ENCODE results near the gene SUSD3.

The SUSD3 gene

DNA sequence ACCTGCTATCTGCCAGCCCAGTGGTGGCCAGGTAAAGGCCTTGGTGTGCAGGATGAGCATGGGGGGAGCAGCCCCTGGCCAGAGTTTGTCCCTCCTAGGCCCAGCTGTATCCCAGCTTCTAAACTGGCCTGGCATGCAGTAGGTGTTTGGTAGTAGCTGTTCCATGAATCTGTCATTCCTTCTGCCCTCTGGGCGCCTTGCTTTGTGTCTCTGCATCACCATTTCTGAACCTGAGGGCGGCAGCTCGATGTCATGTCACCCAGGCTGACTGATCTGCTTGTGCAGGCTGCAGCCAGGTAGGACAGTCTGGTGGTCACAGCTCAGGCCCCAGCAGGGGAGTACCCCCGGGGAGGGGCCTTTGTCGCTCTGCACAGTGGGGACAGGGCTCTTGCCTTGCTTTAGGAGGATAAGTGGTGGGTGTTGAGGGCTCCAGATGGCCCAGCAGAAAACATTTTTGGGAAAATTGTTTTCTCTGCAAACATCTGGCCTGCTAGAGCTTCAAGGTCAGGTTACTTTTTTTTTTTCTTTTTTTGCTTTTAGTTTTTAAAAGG, 4.6 kb upstream of the SUSD3 start:
- DNase-seq: no peak

DNA sequence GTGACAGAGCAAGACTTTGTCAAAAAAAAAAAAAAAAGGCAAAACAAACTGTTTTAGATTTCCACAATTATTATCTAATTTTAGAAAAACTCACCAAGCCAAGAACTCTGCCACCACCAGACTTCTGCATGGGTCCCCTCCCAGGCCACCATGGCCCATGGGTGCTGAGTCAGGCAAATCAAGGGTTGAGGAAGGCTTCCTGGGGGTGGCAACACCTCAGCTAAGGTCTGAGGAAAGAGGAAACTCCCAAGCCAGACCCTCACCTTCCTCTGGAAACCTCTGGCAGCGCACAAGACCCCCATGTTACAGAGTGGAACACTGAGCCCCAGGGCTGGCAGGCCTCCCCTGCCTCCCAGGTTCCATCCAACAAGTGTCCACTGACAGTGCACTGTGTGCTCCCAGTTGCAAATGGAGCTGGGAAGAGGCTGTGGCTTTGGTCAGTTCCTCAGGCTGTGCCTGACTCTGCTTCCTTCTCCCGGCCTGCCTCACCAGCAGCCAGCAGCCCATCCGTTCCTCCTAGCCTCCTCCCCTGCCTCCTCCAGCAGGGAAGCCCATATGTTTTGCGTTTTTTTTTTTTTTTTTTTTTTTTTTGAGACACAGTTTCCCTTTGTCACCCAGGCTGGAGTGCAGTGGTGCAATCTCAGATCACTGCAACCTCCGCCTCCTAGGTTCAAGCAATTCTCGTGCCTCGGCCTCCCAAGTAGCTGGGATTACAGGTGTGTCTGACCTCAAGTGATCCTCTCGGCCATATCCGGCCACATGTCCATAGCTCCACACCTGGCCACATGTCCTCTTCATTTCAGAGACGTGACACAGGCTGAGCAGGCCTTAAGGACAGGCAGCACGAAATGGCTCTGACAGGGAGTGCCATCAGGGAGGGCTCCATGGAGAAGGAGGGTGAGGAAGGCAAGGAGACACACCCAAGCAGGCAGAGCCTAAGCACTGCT, 3.5 kb upstream of the SUSD3 start:
- DNase-seq: no peak

GRCh38 chr9:93057042-93057702, 1.3 kb upstream of the SUSD3 start:
- no peak for DNase-seq

DNA sequence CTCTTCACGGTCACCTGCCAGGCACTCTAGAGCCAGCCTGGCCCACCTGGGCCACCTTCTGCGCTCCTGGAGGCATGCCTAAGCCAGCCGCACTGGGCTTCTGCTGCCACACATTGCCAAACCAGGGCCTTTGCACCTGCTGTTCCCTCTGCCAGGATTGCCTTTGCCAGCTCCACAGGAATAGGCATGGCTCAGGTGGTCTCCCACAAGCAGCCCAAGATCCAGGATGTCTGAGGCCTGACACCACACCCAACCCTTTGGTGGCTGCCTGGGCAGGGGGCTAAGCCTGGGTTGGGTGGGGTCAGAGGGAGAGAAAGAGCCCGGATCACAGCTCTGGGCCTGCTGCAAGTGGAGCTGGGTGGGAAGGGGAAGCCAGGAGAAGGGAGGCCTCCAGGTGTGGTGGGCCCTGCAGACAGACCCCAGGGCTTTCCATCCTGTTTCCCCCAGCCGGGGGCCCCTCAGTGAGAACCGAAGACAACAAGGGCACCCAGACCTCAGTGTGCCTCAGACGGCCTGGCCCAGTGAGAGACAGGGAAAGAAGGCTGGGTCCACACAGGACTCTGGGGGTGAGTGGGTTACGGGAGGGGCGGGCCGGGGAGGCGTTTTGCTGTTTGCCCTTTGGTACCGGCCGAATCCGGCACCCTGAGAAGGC, 672 bp upstream of the SUSD3 start:
- no peak for DNase-seq

- DNase-seq: peak in 4 of 6 experiments; percentile 34 to 57 (median 47)
Measured at GRCh38 chr9:93059011-93059714, 662 bp downstream of the SUSD3 start.

GRCh38 chr9:93059715-93060578, 1.4 kb downstream of the SUSD3 start:
- DNase-seq: peak in 1 of 6 experiments; percentile 50

DNA sequence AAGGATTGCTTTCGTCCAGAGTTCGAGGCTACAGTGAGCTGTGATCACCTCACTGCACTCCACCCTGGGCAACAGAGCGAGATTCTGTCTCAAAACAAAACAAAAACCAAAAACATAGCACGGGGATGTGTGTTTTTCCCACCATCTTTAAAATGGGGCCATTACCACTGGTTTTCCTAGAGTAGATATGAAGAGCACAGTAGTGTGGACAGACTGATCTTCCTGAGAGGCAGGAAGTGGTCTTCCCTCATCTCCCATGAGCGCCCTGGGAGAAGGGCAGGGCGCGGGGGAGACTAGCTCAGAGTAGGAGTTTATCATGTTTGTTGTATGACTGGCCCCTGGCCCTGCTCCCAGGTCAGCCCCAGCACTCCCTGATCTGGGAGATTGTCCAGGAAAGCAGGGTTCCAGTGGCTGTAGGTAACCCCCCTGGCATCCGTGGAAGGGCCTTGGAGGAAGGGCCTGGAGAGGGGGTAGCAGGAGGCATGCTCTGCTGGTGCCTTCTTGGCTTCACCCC, 2.3 kb downstream of the SUSD3 start:
- DNase-seq: peak in 1 of 6 experiments; percentile 32

GRCh38 chr9:93061260-93061751, 2.8 kb downstream of the SUSD3 start:
- no peak for DNase-seq

DNA sequence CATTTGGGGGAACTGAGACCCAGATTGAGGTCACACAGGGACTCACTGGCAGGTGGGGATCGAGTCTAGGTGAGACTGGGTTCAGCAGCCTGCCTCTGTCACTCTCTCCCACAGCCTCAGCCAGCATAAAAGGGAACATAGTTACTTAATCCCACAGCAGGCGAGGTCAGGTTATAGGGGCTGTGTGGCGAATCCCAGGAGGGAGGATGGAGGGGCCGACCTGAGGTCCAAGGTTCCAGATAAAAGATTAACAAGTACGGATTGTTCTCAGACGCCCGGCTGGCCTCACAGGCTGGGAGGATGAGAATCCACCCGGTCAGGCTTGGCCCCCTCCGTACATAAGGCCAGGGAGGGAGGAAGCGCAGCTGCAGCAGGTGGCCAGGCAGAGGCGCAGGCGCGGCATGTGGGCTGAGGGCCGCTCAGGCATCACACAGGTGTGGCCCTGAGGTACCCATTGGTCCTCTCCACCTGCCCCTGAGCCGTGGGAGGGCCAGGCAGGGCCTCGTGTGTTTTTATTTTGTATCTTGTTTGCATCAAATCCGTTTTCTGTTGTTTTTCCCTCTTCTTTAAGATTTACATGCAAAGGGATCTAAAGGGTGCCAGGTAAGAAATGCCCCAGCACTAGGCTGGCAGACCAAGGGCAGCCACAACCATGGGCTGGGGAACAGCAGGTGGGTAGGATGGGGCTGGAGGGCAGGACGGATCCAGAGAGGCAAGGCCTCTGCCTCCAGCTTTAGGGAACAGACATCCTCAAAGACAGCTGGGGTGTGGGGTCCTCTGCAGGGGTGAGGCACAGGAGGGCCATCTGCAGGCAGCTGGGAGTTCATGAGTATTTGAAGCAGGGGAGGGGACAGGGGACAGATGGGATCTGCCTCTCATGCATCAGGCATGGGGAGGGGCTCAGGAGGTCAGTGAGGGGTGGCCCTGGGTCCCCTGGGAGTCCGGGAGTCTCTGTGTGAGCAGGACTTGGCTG, 3.6 kb downstream of the SUSD3 start:
- peak in 2 of 6 experiments; percentile 24 to 51 for DNase-seq

GRCh38 chr9:93064392-93065134, 6.1 kb downstream of the SUSD3 start:
- DNase-seq: peak; percentile 65 to 93 (median 85)

DNA sequence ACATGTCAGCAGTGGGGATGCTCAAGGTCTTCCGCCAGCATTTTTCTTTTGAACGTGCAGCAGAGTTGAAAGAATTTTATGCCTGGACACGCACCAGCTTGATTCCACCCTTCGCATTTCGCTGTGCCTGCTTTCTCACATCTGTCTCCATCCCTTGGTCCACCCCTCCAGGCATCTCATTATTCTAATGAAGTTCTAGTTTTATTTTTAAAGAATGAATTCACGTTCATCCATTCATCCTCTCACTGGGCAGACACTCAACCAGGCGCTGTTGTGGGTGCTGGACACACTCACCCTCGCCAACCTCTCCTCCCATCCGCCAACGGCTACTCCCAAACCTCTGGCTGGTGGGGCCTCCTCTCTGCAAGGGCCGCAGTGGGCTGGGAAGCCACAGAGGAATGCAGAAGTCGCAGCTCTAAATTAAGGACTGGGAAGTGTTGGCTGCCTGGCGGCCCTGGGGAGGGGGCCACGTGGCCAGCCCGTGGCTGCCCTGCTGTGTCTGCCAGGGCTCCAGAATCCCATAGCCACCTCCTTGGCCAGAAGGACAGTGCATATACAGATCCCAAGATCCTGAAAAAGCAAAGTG, 6.7 kb downstream of the SUSD3 start:
- DNase-seq: no peak

DNA sequence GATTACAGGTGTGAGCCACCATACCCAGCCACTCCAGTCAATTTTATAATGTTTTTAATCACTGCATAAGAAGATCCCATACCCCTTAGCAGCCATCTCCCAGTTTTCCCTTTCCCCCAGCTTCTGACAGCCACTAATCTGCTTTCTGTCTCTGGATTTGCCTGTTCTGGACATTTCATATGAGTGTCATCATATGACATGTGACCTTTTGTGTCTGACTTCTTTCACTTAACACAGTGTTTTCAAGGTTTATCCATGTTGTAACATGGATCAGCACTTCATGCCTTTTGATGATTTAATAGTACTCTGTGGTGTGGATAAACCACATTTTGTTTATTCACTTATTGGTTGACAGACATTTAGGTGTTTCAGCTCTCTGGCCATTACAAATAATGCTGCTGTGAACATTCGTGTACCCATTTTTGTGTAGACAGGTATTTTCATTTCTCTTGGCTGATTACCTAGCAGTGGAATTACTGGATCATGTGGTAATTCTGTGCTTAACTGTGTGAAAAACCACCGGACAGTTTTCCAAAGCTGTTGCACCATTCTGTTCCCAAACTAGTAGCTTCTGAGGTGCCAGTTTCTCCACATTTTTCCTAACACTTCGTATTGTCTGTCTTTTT, 8.6 kb downstream of the SUSD3 start:
- DNase-seq: no peak

- no peak for DNase-seq
Measured at GRCh38 chr9:93068956-93069355, 10.5 kb downstream of the SUSD3 start.

- DNase-seq: no peak
Measured at GRCh38 chr9:93071464-93071863, 13.0 kb downstream of the SUSD3 start.

GRCh38 chr9:93072383-93072795, 13.9 kb downstream of the SUSD3 start:
- peak in 1 of 6 experiments; percentile 15 for DNase-seq

- no peak for DNase-seq
Measured at GRCh38 chr9:93076101-93076791, 17.7 kb downstream of the SUSD3 start.

DNA sequence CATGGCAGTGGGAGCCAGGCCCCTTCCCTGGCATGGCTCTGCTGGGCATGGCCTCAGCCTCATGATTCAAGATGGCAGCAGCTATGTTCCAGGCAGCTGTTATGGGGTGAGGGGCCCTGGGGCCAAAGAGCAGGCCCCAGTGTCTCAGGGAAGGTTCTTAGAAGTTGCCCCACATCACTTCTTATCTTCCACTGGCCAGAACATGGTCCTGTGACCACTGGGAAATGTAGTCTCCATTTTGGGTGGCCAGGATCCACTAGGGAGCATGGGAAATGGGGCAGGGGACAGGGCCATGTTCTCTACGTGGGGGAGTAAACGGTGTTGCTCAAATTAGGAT, 18.3 kb downstream of the SUSD3 start:
- DNase-seq: no peak

DNA sequence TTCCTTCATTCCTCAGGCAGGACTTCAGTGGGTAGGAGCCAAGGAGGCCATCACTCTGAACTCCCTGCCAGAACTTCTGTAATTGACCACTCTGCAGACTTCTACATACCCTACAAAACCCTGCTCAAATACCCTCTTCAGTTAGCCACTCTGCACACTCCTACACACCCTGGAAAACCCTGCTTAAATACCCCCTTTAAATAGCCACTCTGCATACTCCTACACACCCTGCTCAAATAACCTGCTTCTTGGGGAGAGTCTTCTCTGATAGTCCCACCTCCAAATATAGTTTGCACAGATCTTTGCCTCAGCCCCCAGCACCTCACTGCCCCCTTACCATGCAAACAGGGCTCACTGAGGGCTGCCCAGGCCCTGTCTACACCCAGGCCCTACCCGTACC, 18.9 kb downstream of the SUSD3 start:
- DNase-seq: no peak
